ENCODE measurements around the gene RAB40A.

The RAB40A gene

DNA sequence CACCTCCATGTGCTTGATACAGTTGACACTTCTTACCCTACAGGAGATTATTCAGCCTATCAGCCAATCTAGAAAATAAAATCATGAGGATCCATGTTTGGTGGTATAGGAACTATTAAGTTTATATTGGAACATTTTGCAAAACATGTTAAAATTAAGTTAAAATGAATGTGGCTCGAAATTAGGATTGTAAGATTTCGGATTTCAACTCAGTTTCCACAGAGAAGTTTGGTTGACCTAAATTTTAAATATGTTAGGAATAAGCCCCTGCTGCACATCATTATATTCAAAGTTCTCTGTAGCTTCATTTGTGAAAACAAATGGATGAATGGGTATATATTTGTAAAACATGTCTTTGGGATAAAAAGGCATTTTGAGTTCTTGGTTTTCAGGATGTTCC lies at the start of gene RAB40A:
Gene RAB40A, minus strand, starts transcription at position 101 of the 400 bp plus-strand sequence. CDS start 18,733 bp downstream, outside the sequence.
- no peak for DNase-seq

DNA sequence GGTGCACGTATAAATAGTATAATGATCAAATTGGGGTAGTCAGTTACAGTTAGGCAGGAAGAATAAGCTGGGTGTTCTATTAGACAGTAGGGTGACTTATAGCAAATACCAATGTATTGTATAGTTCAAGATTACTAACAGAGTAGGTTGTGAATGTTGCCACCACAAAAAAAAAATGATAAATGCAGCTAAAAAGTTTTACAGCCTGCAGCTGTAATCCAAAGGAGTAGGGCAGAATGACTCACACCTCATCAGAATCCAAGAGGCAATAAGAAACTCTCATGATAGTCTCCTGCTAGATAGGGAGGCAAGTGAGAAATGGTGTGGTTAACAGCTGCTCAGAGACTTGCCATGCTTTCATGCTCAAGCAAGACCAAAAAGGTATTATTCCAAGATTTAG lies 46.5 kb upstream of the RAB40A start:
- no peak for DNase-seq

GRCh38 chrX:103565197-103565596 lies 45.9 kb upstream of the RAB40A start:
- no peak for DNase-seq

DNA sequence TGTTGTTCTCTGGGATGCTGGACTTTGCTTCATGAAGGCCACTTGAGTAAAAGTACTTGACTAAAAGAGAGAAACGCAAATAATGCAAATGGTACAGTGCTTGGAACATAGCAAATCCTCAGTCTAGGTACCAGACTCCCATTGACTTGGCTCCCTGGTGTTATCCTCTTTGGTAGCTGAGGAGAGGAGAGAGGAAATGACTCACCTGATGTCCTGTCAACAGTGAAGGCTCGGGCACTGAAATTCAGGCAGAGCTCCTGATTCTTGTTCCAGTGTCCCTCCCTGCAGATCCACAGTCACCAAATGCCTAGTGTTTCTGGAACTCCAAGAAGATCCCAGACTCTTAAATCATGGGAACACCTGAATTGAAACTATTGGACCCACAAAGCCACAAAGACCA lies 43.5 kb upstream of the RAB40A start:
- no peak for DNase-seq

GRCh38 chrX:103560256-103560655 lies 41.0 kb upstream of the RAB40A start:
- DNase-seq = no peak

- DNase-seq = no peak
These were observed 37.8 kb upstream of the RAB40A start for GRCh38 chrX:103556963-103557612.

DNA sequence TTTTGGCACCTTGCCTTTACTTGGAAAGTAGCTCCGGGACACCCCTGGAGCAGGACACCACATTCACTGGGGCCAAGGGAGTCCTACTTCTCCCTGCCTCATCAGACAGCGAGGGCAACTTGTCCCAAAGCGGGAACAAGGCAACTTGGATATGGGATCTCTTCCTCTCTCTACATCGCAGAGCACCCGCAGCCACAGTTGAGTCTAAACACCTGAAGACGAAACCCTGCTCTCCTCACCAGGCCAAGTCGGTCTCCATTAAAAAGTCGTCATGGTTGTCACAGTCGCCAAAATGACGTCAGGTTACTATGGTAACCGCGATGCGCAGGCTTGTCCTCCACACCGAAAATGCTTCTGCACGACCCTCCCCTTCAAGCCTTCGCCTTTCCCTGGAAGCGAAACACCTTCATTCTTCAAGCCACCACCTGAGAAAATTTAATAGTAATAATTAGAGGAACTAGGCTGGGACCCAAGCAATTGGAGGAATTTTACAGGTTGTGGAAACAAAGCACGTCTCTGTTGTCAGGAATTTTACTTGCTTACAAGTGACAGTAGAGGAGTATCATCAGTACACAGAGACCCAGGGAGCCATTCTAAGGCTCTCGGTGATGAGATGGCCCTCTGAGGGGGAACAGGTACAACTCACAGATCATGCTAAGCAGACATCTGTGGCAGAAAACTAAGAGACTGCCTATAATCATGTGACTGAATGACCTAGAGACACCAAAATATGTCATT lies 35.6 kb upstream of the RAB40A start:
- DNase-seq = no peak

- no peak for DNase-seq
These were observed 32.9 kb upstream of the RAB40A start for GRCh38 chrX:103552236-103552635.

- DNase-seq = no peak
These were observed 31.2 kb upstream of the RAB40A start for GRCh38 chrX:103550415-103551051.

DNA sequence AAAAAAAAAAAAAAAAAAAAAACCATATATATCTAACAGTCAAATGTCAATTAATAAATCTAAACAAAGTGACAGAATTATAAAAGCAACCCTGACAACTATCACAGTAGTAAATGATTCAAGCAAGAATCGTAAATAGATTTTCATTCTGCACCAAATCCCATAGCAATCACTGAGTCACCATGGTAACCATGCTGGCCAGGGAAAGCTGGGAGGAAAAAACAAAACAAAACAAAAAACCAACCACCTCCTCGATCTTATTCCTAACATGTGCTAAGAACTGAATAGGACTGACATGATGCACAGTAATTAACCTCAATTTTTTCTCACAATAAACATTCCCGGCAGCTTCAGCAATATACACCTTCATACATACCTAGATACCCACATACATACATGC lies 30.6 kb upstream of the RAB40A start:
- DNase-seq = no peak

- DNase-seq = no peak
These were observed 20.9 kb upstream of the RAB40A start for GRCh38 chrX:103540145-103540544.

- DNase-seq = no peak
These were observed 20.4 kb upstream of the RAB40A start for GRCh38 chrX:103539695-103540094.

GRCh38 chrX:103538728-103539127 lies 19.4 kb upstream of the RAB40A start:
- DNase-seq = no peak

GRCh38 chrX:103537871-103538387 lies 18.6 kb upstream of the RAB40A start:
- no peak for DNase-seq

DNA sequence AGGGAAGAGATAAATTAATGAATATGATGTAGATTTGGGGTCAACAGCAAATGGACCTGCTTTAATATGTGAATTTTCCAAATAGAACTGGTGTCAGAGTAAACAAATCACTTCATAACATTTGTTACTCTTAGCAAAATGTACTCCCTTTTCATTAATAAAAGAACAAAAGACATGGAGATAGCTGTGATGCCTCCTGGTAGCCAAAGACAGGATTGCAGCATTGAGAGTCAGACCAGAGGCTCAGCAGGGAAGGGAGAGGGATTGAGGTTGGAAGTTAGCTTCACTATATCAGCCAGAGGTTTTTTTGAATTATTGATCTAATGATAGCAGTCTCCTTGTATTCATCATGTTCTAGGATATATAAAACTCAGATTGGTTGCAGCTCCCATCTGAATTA lies 17.4 kb upstream of the RAB40A start:
- DNase-seq = no peak

- DNase-seq = no peak
These were observed 16.8 kb upstream of the RAB40A start for GRCh38 chrX:103536071-103536470.

GRCh38 chrX:103535206-103535605 lies 15.9 kb upstream of the RAB40A start:
- DNase-seq = no peak

- peak; percentile 34 for DNase-seq
These were observed 14.4 kb upstream of the RAB40A start for GRCh38 chrX:103533511-103534216.

GRCh38 chrX:103531002-103531401 lies 11.7 kb upstream of the RAB40A start:
- DNase-seq = no peak

DNA sequence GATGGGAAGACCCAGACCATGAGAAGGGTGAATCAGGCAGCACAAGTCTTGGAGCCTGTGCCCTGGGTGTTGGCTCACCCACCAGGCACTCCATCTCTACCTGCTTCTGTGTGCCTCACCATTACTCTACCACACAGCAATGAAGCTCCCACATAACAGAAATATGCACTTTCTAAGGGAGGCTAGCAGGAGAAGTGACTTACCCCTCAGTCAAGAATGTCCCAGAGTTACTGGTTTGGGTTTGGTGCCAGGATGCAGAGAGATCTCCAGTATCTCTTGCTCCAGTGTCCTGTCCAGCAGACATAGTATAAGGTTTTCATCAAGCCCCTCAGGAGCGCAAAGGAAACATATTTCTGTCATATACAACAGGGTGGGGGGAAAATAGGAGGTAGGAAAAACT lies 11.3 kb upstream of the RAB40A start:
- DNase-seq = no peak

DNA sequence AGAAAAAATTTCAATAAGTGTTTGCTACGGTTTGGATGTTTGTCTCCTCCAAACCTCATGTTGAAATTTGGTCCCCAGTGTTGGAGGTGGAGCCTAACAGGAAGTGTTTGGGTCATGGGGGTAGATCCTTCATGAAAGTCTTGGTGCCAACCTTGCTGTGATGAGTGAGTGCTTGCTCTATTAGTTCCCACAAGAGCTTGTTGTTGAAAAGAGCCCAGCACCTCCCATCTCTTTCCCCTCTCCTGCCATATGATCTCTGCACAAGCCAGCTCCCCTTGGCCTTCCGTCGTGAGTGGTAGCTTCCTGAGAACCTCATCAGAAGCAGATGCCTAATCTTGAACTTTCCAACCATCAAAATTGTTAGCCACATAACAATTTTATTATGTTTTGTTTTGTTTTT lies 10.3 kb upstream of the RAB40A start:
- no peak for DNase-seq

GRCh38 chrX:103524747-103525146 lies 5.5 kb upstream of the RAB40A start:
- no peak for DNase-seq

DNA sequence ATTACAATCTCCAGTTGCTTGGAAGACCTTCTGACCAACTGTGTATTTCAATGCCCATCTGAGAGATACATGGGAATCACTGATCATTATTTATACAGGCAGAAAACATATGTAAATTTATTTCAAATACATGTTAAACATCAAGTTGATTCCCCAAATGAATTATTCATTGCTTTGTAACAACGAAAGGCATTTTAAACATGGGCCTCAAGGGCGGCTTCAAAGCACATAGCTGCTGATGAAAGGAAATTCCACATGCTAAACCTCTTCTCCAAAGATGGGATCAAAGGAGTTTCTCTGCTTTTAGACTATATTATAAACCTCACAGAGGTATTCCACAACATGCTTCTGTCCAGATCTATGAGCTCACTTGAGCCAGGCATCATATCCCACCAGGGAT lies 4.3 kb upstream of the RAB40A start:
- DNase-seq = no peak

Measured in NCI-H2081 treated with DMSO at 0.1 percent for 48 hours (cell line).